IMR-90 (cell line): ENCODE measurements around the gene RASGRF2. TPM values are rescaled to one million over a fixed set of nuclear protein-coding genes. Genes with fewer than 3 reads are reported as not detected.

ENCODE experiments used
- ATAC-seq: fragments of 200-7000 bp; cut with Tn5 transposase; 2 replicates; pipeline ENCODE4 v1.9.1; 2020; ENCODE audit warnings: low read depth, mild to moderate bottlenecking, moderate library complexity
- BruUV-seq: library from RNA; stranded (reverse); fragments of 400-500 nt; replicated peaks from 2 replicates; lab custom pipeline; 2021; lab: Mats Ljungman, UMichigan
- CTCF ChIA-PET: fragments of 300-600 bp; formaldehyde crosslinking; extraction: SDS; loops from one replicate; lab custom pipeline; 2021; ENCODE audit warnings: antibody characterized with exemption; lab: Yijun Ruan, JAX
- POLR2A ChIA-PET: fragments of 300-600 bp; sonication (Branson Sonifier 250); formaldehyde crosslinking; loops from one replicate; lab custom pipeline; 2022; ENCODE audit warnings: antibody characterized with exemption; ENCODE audit not compliant: unreplicated experiment; lab: Charles Lee
- DNase-seq: peaks from one replicate; pipeline ENCODE4 v3.0.0; 2013
- H2AFZ ChIP-seq: replicated peaks from 2 replicates; pipeline ENCODE3; 2013; ENCODE audit warnings: low read length, mild to moderate bottlenecking; ENCODE audit not compliant: poor library complexity
- H2AK5ac ChIP-seq: 2 replicates; pipeline ENCODE4 v1.6.1; 2013; ENCODE audit warnings: low read depth, low read length, inconsistent platforms
- H2AK9ac ChIP-seq: replicated peaks from 2 replicates; pipeline ENCODE3; 2013; ENCODE audit warnings: mild to moderate bottlenecking, low read depth, low read length, moderate library complexity; ENCODE audit not compliant: poor library complexity
- H2BK120ac ChIP-seq: 2 replicates; pipeline ENCODE4 v1.6.1; 2013; ENCODE audit warnings: low read depth, low read length, inconsistent platforms
- H2BK15ac ChIP-seq: 3 replicates; pipeline ENCODE4 v1.6.1; 2013; ENCODE audit warnings: low read depth, low read length, inconsistent platforms
- H2BK20ac ChIP-seq: 2 replicates; pipeline ENCODE4 v1.6.1; 2013; ENCODE audit warnings: low read depth, mild to moderate bottlenecking, inconsistent platforms, low read length, moderate library complexity
- H2BK5ac ChIP-seq: 2 replicates; pipeline ENCODE4 v1.6.1; 2013; ENCODE audit warnings: mild to moderate bottlenecking, low read depth, low read length, inconsistent platforms; ENCODE audit not compliant: poor library complexity, severe bottlenecking
- H3K14ac ChIP-seq: replicated peaks from 2 replicates; pipeline ENCODE4 v1.6.1; 2013; ENCODE audit warnings: low read depth, low read length, inconsistent platforms
- H3K18ac ChIP-seq: 2 replicates; pipeline ENCODE4 v1.6.1; 2013; ENCODE audit warnings: low read depth, low read length, control low read depth
- H3K23ac ChIP-seq: 2 replicates; pipeline ENCODE4 v1.6.1; 2013; ENCODE audit warnings: low read depth, low read length, inconsistent platforms
- H3K27ac ChIP-seq: 2 replicates; pipeline ENCODE4 v1.5.1; 2013; ENCODE audit warnings: mild to moderate bottlenecking, control low read depth, low read length; ENCODE audit not compliant: insufficient read depth
- H3K27me3 ChIP-seq: 2 replicates; pipeline ENCODE4 v1.6.1; 2013; ENCODE audit warnings: low read length; ENCODE audit not compliant: control insufficient read depth, insufficient read depth
- H3K36me3 ChIP-seq: 2 replicates; pipeline ENCODE4 v1.6.1; 2013; ENCODE audit warnings: low read length, mixed read lengths; ENCODE audit not compliant: control insufficient read depth, insufficient read depth
- H3K4ac ChIP-seq: 2 replicates; pipeline ENCODE4 v1.6.1; 2013; ENCODE audit warnings: low read depth, low read length, inconsistent platforms
- H3K4me1 ChIP-seq: 2 replicates; pipeline ENCODE4 v1.6.1; 2013; ENCODE audit warnings: low read length, mixed read lengths; ENCODE audit not compliant: control insufficient read depth, insufficient read depth
- H3K4me2 ChIP-seq: 2 replicates; pipeline ENCODE4 v1.6.1; 2013; ENCODE audit warnings: low read depth, mild to moderate bottlenecking, control low read depth, low read length, moderate library complexity
- H3K4me3 ChIP-seq: 2 replicates; pipeline ENCODE4 v1.5.1; 2013; ENCODE audit warnings: low read depth, mild to moderate bottlenecking, control low read depth, low read length, moderate library complexity; ENCODE audit not compliant: insufficient read depth
- H3K56ac ChIP-seq: 2 replicates; pipeline ENCODE4 v1.6.1; 2013; ENCODE audit warnings: low read length, inconsistent platforms; ENCODE audit not compliant: insufficient read depth; ENCODE audit errors: extremely low read depth
- H3K79me1 ChIP-seq, 2 experiments: 2 replicates each; pipeline ENCODE4 v1.6.1; 2013; ENCODE audit warnings: low read length in 2 of 2, inconsistent platforms in 1 of 2, low read depth in 1 of 2
- H3K9ac ChIP-seq: 2 replicates; pipeline ENCODE4 v1.6.1; 2013; ENCODE audit warnings: low read depth, low read length, control low read depth
- H3K9me1 ChIP-seq: 2 replicates; pipeline ENCODE4 v1.6.1; 2013; ENCODE audit warnings: low read length, inconsistent platforms; ENCODE audit not compliant: insufficient read depth
- H3K9me3 ChIP-seq: 2 replicates; pipeline ENCODE4 v1.6.1; 2013; ENCODE audit warnings: low read length; ENCODE audit not compliant: control insufficient read depth, insufficient read depth
- H4K20me1 ChIP-seq: 2 replicates; pipeline ENCODE4 v1.6.1; 2013; ENCODE audit warnings: low read length, inconsistent platforms; ENCODE audit not compliant: insufficient read depth
- H4K5ac ChIP-seq: 2 replicates; pipeline ENCODE4 v1.6.1; 2013; ENCODE audit warnings: mild to moderate bottlenecking, low read depth, low read length, control low read depth
- H4K8ac ChIP-seq, 2 experiments: 2 replicates each; pipeline ENCODE4 v1.6.1; 2013; ENCODE audit warnings: low read depth in 2 of 2, low read length in 2 of 2, control low read depth in 1 of 2, inconsistent platforms in 1 of 2
- H4K91ac ChIP-seq: 2 replicates; pipeline ENCODE4 v1.6.1; 2013; ENCODE audit warnings: low read depth, low read length, inconsistent platforms; ENCODE audit not compliant: insufficient read depth
- BHLHE40 ChIP-seq: fragments of 150-350 bp; IDR thresholded peaks from 2 replicates; pipeline ENCODE4 v1.6.1; 2016; ENCODE audit warnings: mild to moderate bottlenecking, low read depth, low read length
- MXI1 ChIP-seq: IDR thresholded peaks from 2 replicates; pipeline ENCODE4 v1.6.1; 2012; ENCODE audit warnings: low read depth, mild to moderate bottlenecking, low read length, moderate library complexity, borderline replicate concordance
- RAD21 ChIP-seq: IDR thresholded peaks from 2 replicates; pipeline ENCODE4 v1.6.1; 2012; ENCODE audit warnings: low read length, improper control_type of control experiment
- WGBS, 2 experiments: methylation state at CpG; one replicate each; pipeline versions ENCODE4 v1.1.5 to v1.1.7; 2013; ENCODE audit warnings: missing lambda C conversion rate in 2 of 2; ENCODE audit not compliant: insufficient read length in 1 of 2; ENCODE audit errors: extremely low coverage in 2 of 2; 5-methylcytosine and 5-hydroxymethylcytosine counted together
- dilution Hi-C: fragments of 300-500 bp; cut with HindIII; formaldehyde crosslinking; loops from one replicate; pipeline ENCODE4 v1.14.3; 2018; ENCODE audit warnings: low sequenced_read_pairs; ENCODE audit not compliant: unreplicated experiment
- in situ Hi-C: fragments of 300-500 bp; cut with MboI; formaldehyde crosslinking; loops from 3 replicates; pipeline ENCODE4 v1.14.3; 2019; ENCODE audit warnings: low sequenced_read_pairs, inconsistent platforms, mixed read lengths
- intact Hi-C: fragments of 100-400 bp; cut with micrococcal nuclease; formaldehyde crosslinking; loops from 2 replicates; pipeline ENCODE4 v1.10.0; 2022
- polyA plus RNA-seq, 3 experiments: library from polyadenylated mRNA; depleted of rRNA; stranded (reverse); fragments of >200 nt; gene quantifications; 2 replicates each; pipeline ENCODE4 v1.2.3, GENCODE V29; 2012; ENCODE audit warnings: low replicate concordance in 1 of 3
- total RNA-seq: library from RNA; depleted of rRNA; stranded (reverse); fragments of >200 nt; gene quantifications from 2 replicates; pipeline ENCODE4 v1.2.3, GENCODE V29; 2012
- TF ChIP-seq, protein P1 (sequence below): conservative IDR thresholded peaks from 2 replicates; pipeline ENCODE4 v1.5.1; 2012; ENCODE audit warnings: mild to moderate bottlenecking, low read depth, low read length, improper control_type of control experiment

Gene RASGRF2
- total and polyA plus RNA-seq, 2 of the 4 experiments (the other 2 are of a cell fraction), result 2.9 to 5.0 TPM

- H3K9ac ChIP-seq, result no peak overlapping the region
- no peak overlapping the region for H2AK5ac ChIP-seq
- H2AK9ac ChIP-seq, result no peak overlapping the region
- no peak overlapping the region for H3K56ac ChIP-seq
- peaks cover 7% of the 10 kb centered on the region; the same call in 1 of the 2 replicates for H3K9me1 ChIP-seq
- H3K36me3 ChIP-seq, result no peaks in the 10 kb centered on the region; the same call in 1 of the 2 replicates
- in situ Hi-C loops (no loop called here), intact Hi-C loops (no loop called here), dilution Hi-C loops (no loop called here)
- TF ChIP-seq BHLHE40 (no peak), MXI1 (no peak), RAD21 (no peak)
- TF ChIP-seq, protein P1, sequence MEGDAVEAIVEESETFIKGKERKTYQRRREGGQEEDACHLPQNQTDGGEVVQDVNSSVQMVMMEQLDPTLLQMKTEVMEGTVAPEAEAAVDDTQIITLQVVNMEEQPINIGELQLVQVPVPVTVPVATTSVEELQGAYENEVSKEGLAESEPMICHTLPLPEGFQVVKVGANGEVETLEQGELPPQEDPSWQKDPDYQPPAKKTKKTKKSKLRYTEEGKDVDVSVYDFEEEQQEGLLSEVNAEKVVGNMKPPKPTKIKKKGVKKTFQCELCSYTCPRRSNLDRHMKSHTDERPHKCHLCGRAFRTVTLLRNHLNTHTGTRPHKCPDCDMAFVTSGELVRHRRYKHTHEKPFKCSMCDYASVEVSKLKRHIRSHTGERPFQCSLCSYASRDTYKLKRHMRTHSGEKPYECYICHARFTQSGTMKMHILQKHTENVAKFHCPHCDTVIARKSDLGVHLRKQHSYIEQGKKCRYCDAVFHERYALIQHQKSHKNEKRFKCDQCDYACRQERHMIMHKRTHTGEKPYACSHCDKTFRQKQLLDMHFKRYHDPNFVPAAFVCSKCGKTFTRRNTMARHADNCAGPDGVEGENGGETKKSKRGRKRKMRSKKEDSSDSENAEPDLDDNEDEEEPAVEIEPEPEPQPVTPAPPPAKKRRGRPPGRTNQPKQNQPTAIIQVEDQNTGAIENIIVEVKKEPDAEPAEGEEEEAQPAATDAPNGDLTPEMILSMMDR, result no peak
- H3K9me3 ChIP-seq, result no peaks in the 10 kb centered on the region
- H4K20me1 ChIP-seq, result peaks cover 3% of the 10 kb centered on the region; the same call in 1 of the 2 replicates
- no peak overlapping the region for H4K5ac ChIP-seq
- H3K18ac ChIP-seq, result no peak overlapping the region
- peak overlapping the region; percentile 49 for H3K23ac ChIP-seq
- no peak overlapping the region for H3K27ac ChIP-seq
- no TSS peak for BruUV-seq
- ChIA-PET POLR2A (no interaction called here), CTCF (interaction anchor here (0.7 kb wide), 1 partner anchor 8 kb away, joined by 3 read pairs; no protein-coding TSS in a partner anchor)
- DNase-seq (no peak), ATAC-seq (no peak)
- H3K79me1 ChIP-seq, result peaks cover 12 to 68% of the 10 kb centered on the region in 2 experiments
- H3K14ac ChIP-seq, result peak overlapping the region; percentile 27
- peaks cover 3% of the 10 kb centered on the region for H3K4me1 ChIP-seq
- no peak overlapping the region for H3K4me2 ChIP-seq
- H3K27me3 ChIP-seq, result no peaks in the 10 kb centered on the region
- no peak overlapping the region for H3K4me3 ChIP-seq
- peak overlapping the region; percentile 32 for H2BK20ac ChIP-seq
- no peak overlapping the region for H4K8ac ChIP-seq
- no CpG with 5 or more reads among the region's 4 CpGs for WGBS, 2 experiments
- no peak overlapping the region for H4K91ac ChIP-seq
- no peak overlapping the region for H2BK15ac ChIP-seq
- H2BK5ac ChIP-seq, result no peak overlapping the region
- no peak overlapping the region for H2AFZ ChIP-seq
- H3K4ac ChIP-seq, result peak overlapping the region; percentile 34
- peak overlapping the region; percentile 28 for H2BK120ac ChIP-seq
These were observed 84.7 kb downstream of the RASGRF2 start for GRCh38 chr5:81044868-81045267.
